Testis (tissue), 3 donors: ENCODE data around the gene GPNMB. TPM values are rescaled to one million over a fixed set of nuclear protein-coding genes. Genes with fewer than 3 reads are reported as not detected.

Source experiments
- DNase-seq: peaks from one replicate; pipeline ENCODE4 v3.0.0-alpha.2; 2019
- H3K27ac ChIP-seq, 2 donors: fragments of 200-600 bp; sonication (generic); one replicate each; pipeline ENCODE4 v1.5.1; 2019
- H3K27me3 ChIP-seq: fragments of 200-600 bp; sonication (generic); one replicate; pipeline ENCODE4 v1.5.1; 2019
- H3K36me3 ChIP-seq: fragments of 200-600 bp; sonication (generic); one replicate; pipeline ENCODE4 v1.5.1; 2017; ENCODE audit warnings: low read depth; ENCODE audit errors: missing control alignments
- H3K4me1 ChIP-seq: fragments of 200-600 bp; sonication (generic); one replicate; pipeline ENCODE4 v1.5.1; 2019
- H3K4me3 ChIP-seq, 2 donors: fragments of 200-600 bp; sonication (generic); one replicate each; pipeline ENCODE4 v1.5.1; 2017 to 2019
- H3K9me3 ChIP-seq: fragments of 200-600 bp; sonication (generic); one replicate; pipeline ENCODE4 v1.5.1; 2017
- CTCF ChIP-seq, 3 experiments: fragments of 450-650 bp in 2 of 3; fragments of 200-600 bp in 1 of 3; sonication (generic) in 1 of 3; IDR thresholded peaks; one replicate each; pipeline ENCODE4 v1.5.1; 2016 to 2019; ENCODE audit warnings: antibody characterized with exemption in 3 of 3, mild to moderate bottlenecking in 2 of 3, moderate library complexity in 1 of 3
- POLR2A ChIP-seq: fragments of 450-650 bp; IDR thresholded peaks from one replicate; pipeline ENCODE4 v1.6.1; 2017; ENCODE audit warnings: antibody characterized with exemption, mild to moderate bottlenecking, moderate library complexity
- WGBS, 2 donors: methylation state at CpG; one replicate each; pipeline ENCODE4 v1.1.5; 2018; 5-methylcytosine and 5-hydroxymethylcytosine counted together
- intact Hi-C: fragments of 100-400 bp; cut with DNase I; formaldehyde crosslinking; loops from one replicate; pipeline ENCODE4 v1.15.1; 2023; ENCODE audit warnings: low total_unique reads
- polyA plus RNA-seq: library from polyadenylated mRNA; stranded (reverse); fragments of 350-450 nt; fragmentation: Illumina TruSeq; extraction: RNeasy Lipid Tissue Mini Kit (QIAGEN cat#74804); gene quantifications from one replicate; pipeline ENCODE4 v1.2.3, GENCODE V29; 2014; ENCODE audit warnings: low read depth, low replicate concordance; ENCODE audit not compliant: insufficient read depth
- total RNA-seq, 2 donors: library from RNA; depleted of rRNA; stranded (reverse); fragments of >200 nt; gene quantifications; one replicate each; pipeline ENCODE4 v1.2.3, GENCODE V29; 2016

The GPNMB gene
- total and polyA plus RNA-seq, 3 donors from 2014 or later: 15.6 to 81.9 (median 33.6) TPM

DNA sequence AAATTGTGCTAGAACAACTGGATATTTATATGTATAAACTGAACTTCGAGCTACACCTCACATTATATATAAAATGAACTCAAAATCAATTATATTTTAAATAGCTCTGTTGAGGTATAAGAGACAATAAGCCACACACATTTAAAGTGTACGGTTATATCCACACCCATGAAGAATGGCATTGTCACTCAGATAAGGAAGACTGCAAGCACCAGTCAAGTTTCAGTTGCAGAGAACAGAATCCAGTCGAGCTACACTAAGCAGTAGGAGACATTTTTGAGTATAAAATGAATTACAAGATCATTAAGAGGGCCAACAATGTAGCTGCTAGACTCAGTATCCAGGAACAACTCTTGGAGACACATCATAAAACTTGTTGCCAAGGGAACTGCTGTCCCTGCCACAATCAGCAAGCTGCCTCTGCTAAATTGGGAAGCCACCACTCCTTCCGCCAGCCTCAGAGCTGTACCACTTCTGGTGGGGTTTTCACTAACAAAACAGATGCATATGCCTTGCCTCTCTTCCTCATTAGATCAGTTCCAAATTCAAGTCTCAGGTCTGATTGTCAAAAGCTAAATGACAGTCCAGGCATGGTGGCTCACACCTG, 19.6 kb upstream of the GPNMB start:
- H3K4me3 ChIP-seq: no peak overlapping the region
- no peaks in the 10 kb centered on the region for H3K36me3 ChIP-seq
- no peak overlapping the region for H3K27ac ChIP-seq
- intact Hi-C loops: no loop called here
- TF ChIP-seq POLR2A: no peak
- TF ChIP-seq CTCF (IDR thresholded peaks at IDR 0.05): no peak
- no peaks in the 10 kb centered on the region for H3K4me1 ChIP-seq
- H3K9me3 ChIP-seq: no peaks in the 10 kb centered on the region
- no peaks in the 10 kb centered on the region for H3K27me3 ChIP-seq
- WGBS, 2 donors: 82 to 90% methylated on average over 4 of the region's 4 CpGs
- no peak for DNase-seq

DNA sequence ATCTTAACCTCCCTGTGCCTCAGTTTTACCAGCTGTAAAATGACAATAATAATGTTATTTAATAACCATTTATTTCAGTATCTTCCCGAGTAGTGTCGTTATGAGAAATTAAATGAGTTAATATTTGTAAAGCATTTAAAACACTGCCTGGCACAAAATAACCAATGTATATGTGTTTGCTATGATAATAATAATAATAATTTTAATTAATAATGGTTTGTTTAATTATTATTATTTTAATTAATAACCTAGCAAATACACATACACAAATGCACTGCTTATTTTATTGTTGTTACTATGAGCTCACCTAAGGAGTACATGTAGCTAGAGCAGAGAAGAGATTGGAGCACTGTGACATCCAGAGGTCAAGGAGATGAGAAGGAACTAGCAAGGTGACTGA, 18.2 kb upstream of the GPNMB start:
- no peak for DNase-seq
- no peaks in the 10 kb centered on the region for H3K36me3 ChIP-seq
- WGBS, 2 donors: 89 to 96% methylated on average over 2 of the region's 2 CpGs
- TF ChIP-seq CTCF (IDR thresholded peaks at IDR 0.05): no peak
- TF ChIP-seq POLR2A: no peak
- no peak overlapping the region for H3K4me3 ChIP-seq
- no peaks in the 10 kb centered on the region for H3K9me3 ChIP-seq
- H3K27ac ChIP-seq: no peak overlapping the region
- H3K4me1 ChIP-seq: no peaks in the 10 kb centered on the region
- intact Hi-C loops: no loop called here
- H3K27me3 ChIP-seq: no peaks in the 10 kb centered on the region

DNA sequence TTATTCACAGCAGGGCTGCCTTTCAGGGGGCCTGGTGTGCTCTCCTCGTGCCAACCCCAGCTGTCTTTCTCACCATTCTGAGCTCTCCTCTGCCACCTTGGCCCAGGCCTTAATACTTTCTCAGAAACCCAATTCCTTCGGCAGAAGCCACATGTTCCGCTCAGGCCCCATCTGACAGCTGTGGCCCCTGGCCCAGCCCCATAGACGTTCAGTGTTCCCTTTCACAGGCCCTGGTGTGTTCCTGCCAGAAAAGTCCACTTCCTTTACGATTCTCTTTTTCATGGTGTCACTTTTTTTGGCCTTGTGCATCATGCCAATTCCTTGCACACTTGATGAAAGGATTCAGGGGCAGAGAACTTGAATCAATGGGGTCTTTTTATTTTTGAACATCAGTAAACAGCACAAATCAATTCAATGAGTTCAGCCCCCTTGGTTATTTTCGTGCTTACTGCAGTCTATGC, 15.9 kb upstream of the GPNMB start:
- Histone ChIP-seq H3K4me1 (no peaks in the 10 kb centered on the region), H3K4me3 (no peak overlapping the region), H3K27me3 (no peaks in the 10 kb centered on the region), H3K27ac (no peak overlapping the region), H3K36me3 (no peaks in the 10 kb centered on the region), H3K9me3 (no peaks in the 10 kb centered on the region)
- TF ChIP-seq CTCF (IDR thresholded peaks at IDR 0.05): no peak
- TF ChIP-seq POLR2A: no peak
- intact Hi-C loops: no loop called here
- DNase-seq: no peak
- 72 to 77% methylated on average over 6 of the region's 6 CpGs for WGBS, 2 donors

DNA sequence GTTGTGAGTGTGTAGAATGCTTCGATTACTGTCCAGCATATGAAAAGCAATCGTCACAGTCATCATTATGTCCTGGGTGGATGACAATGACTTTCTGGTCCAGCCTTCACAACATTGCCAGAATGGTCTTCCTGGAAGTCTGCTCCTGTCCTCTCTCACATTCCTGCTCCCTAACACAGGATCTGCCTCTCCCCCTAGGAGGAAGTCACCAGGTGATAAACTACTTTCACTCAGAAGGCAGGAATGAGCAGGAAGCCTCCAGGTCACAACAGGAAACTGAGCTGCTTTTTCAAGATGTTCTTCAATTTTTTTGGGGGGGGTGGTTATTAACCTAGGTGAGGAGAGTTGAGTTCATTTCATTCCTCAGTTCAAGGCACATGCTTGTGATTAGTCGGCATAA, 13.6 kb upstream of the GPNMB start:
- no peak for DNase-seq
- no peak overlapping the region for H3K4me3 ChIP-seq
- no peaks in the 10 kb centered on the region for H3K27me3 ChIP-seq
- no peaks in the 10 kb centered on the region for H3K4me1 ChIP-seq
- H3K9me3 ChIP-seq: no peaks in the 10 kb centered on the region
- H3K36me3 ChIP-seq: no peaks in the 10 kb centered on the region
- TF ChIP-seq POLR2A (no peak), CTCF (IDR thresholded peaks at IDR 0.05) (no peak)
- no peak overlapping the region for H3K27ac ChIP-seq
- WGBS, 2 donors: 92 to 97% methylated on average over 3 of the region's 3 CpGs
- intact Hi-C loops: no loop called here
